Measurements from ENCODE around the gene FAM111B.
A peak's percentile ranks its signal among the peaks of the same experiment; 100 is the strongest.
"Not testable (repeated sequence)": the region's sequence is repeated elsewhere in the genome, so short reads cannot be mapped to it uniquely, and the experiment has no call there.

Gene FAM111B

DNA sequence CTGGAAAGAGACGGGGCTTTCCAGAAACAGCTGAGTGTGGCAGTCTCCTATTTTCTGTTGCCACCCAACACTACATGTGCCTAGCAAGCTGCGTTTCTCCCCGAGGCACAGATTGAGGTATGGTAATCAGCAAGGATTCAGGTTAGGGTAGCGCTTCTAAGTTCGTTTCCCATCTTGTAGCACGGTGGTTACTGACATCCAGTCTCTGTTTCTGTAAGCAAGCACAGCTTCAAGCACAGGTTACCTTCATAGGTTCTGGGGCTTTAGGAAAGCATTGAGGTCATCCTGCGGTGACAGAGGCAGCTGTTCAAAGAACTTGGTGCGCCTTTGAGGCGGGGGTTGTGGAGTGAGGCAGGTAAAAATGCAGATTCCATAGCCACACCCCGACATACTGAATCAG is 684 bp downstream of the FAM111B start:
- not testable (repeated sequence) for DNase-seq

DNA sequence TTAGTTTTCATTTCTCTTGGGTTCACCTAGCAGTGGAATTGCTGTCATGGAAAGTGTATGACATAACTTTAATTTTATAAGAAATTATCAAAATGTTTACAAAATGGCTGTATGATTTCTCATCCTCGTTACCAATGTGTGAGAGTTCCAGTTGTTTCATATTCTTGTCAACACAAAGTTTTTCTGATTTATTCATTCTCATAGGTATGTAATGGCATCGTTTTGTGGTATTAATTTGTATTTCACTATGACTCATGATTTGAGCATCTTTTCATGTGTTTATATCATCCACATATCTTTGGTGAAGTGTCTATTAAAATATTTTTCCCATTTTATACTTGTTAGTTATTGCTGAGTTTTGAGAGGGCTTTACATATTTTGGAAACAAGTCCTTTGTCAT is 5.5 kb downstream of the FAM111B start:
- no peak for DNase-seq

DNA sequence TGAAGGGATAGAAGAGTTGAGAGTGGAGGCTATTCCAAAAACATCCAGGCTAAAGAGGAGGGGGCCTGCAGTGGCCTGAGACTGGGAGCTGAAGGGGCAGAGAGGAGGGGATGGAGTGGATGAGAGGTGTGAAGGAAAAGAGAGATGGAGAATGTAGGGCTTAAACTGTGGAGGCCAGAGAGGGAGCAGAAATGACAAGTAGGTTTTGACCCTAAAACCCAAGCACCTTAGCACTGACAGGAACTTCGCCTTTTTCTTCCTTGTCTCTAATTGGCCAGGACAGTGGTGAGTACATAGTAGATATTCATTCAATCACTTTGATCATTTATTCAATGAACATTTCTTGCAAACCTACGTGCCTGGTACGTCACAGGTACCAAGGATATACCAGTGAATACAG is 7.3 kb downstream of the FAM111B start:
- DNase-seq: no peak

DNA sequence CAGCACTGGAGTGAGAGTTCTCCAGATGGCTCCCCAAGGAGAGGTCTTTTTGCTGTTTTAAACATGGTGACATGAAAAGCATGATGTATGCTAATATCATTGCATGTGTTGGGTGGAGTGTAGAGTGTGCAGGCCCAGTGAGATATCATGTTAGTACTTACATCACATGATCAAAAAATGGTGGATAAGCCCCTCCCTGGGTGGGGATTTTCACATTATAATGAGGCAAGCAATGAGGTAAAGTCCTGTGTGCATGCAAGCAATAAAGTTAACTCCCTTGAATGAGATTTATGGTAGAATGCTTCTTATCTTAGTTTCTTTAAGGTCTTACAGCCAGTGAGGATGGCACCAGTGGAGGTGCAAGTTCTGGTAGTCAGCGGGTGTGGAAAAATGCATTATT is 8.5 kb downstream of the FAM111B start:
- DNase-seq: no peak

DNA sequence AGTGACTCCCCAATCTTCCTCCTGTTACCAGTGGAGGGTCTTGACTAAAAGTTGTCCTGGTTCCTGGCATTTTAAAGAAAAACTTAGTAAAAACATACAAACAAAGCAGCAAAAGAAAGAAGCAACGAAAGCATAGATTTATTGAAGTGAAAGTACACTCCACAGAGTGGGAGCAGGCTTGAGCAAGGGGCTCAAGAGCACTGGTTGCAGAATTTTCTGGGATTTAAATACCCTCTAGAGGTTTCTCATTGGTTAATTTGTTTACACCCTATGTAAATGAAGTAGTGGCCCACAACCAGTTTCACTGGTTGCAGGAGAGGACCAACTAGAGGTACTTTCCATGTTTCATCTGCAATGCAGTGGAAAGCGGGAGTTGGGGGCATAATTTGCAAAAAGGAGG is 10.7 kb downstream of the FAM111B start:
- DNase-seq: no peak

DNA sequence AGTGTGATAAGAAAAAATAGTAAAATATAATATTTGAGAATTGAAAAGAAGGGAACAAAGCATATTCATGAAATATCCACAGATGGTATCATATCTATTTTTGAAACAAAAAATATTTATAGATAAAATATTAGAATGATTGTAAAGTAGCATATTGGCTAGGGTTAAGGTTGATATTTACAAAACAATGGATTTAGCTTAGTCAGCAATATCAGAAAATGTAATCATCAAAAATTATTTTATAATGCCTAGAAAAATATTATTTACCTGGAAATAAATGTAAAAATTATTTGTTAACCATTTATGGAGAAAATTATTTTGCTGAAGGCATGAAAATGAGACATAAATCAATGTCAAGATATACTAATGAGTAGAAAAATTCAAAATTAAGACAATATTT is 12.8 kb downstream of the FAM111B start:
- no peak for DNase-seq

DNA sequence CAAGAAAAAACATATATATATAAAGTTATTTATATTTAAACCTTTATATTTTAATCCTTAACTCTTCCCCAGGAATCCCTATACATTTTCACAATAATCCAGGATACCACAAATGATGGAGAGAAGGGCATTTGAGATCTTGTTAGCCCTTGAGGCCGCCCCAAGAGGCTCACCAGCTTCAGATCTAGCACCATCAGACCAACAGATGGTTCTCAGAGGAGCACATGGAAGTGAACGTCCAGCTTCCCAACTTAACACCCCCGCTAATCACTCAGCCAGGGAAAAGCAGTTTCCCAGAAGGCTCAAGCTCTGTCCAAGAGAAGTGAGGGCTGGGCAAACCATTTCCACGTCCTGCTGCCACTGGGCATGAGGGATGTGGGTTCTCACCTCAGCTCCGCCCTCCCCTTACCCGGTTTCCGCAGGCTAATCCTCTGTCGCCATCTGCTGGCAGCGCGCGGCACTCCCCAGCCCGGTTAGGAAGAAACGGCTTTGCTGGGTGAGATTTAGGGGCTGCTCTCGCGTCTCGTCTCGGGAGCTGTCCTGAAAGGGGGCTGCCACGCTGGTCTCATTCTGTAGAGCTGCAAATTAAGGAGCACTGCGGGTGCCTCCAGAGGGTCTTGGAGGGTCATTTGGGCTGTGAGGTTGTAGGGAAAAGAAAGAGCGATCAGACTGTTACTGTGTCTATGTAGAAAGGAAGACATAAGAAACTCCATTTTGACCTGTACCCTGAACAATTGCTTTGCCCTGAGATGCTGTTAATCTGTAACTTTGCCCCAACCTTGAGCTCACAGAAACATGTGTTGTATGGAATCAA is 28.8 kb downstream of the FAM111B start:
- DNase-seq: no peak

DNA sequence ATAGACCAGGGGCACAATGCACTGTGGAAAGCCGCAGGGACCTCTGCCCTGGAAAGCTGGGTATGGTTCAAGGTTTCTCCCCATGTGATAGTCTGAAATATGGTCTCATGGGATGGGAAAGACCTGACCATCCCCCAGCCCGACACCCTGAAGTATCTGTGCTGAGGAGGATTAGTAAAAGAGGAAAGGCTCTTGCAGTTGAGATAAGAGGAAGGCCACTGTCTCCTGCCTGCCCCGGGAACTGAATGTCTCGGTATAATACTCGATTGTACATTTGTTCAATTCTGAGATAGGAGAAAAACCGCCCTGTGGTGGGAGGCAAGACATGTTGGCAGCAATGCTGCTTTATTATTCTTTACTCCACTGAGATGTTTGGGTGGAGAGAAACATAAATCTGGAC is 29.5 kb downstream of the FAM111B start:
- not testable (repeated sequence) for DNase-seq

DNA sequence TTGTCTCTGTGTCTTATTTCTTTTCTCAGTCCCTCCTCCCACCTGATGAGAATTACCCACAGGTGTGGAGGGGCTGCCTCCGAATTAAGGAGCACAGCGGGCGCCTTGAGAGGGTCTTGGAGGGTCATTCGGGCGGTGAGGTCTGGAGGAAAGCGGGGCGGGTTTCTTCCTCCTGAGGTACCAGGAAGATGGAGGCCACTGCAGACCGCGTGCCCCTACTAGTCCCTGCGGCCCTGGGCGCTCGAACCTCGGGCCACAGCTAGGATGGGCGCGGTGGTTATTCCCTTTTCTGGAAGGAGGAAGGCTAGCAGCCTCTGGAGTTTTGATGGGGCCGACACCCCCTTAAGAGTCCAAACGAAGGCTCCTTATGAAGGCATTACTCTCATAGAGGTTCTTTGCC is 30.2 kb downstream of the FAM111B start:
- DNase-seq: no peak

DNA sequence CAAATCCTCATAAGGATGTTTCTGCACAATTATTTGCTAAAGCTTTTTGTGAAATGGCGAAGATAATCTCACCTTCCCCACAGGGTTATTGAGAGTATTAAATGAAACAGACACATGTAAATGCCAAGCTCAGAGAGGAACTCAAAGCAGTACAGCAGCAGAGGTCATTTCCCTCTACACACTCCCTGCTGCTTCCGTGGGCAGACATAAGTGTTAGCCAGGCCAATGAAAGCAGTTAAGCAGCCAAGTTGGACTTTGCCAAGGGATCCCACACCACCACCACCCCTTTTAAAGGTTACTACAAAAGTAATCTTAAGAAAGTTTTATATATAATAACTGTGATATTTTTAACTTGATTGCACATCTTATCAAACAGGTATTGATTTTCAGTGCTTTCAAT is 31.6 kb downstream of the FAM111B start:
- DNase-seq: no peak

DNA sequence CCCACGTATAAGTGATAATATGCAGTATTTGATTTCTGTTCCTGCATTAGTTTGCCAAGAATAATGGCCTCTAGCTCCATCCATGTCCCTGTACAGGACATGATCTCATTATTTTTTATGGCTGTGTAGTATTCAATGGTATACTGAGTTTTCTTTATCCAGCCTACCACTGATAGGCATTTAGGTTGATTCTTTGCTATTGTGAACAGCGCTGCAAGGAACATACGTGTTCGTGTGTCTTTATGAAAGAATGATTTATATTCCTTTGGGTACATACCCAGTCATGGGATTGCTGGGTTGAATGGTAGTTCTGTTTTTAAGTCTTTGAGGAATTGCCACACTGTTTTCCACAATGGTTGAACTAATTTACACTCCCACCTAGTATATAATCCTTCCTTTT is 34.2 kb downstream of the FAM111B start:
- no peak for DNase-seq

DNA sequence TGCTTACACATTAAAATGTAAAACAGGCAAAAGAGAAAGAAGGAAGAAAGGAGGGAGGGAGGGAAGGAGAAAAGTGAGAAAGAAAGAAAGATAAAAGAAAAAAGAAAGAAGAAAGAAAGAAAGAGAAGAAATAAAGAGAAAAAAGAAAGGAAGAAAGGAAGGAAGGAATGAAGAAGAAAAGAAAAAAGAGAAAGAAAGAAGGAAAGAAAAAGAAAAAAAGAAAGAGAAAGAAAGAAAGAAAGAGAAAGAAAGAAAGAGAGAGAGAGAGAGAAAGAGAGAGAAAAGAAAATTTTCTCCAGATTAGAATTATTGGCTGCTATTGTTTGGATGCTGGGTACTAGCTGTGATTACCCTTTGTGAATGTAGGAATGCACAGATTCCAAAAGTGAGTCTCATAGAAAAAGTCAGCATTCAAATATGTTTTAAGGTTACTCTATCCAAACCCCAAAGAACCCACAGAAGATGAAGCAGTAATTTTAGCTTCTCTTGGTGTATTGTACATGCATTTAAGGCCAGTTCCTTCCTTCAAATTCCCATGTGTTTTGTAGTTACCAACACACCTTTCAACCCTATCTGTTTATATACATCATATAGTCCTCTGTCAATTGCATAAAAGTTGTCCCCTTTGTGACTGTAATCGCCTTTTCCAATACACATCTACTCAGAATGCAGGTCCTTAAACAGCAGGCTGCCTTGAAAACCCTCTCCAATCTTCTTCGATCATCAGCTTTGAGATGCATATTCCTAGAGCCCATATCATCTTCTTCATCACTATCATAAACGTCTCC is 34.8 kb downstream of the FAM111B start:
- DNase-seq: no peak

DNA sequence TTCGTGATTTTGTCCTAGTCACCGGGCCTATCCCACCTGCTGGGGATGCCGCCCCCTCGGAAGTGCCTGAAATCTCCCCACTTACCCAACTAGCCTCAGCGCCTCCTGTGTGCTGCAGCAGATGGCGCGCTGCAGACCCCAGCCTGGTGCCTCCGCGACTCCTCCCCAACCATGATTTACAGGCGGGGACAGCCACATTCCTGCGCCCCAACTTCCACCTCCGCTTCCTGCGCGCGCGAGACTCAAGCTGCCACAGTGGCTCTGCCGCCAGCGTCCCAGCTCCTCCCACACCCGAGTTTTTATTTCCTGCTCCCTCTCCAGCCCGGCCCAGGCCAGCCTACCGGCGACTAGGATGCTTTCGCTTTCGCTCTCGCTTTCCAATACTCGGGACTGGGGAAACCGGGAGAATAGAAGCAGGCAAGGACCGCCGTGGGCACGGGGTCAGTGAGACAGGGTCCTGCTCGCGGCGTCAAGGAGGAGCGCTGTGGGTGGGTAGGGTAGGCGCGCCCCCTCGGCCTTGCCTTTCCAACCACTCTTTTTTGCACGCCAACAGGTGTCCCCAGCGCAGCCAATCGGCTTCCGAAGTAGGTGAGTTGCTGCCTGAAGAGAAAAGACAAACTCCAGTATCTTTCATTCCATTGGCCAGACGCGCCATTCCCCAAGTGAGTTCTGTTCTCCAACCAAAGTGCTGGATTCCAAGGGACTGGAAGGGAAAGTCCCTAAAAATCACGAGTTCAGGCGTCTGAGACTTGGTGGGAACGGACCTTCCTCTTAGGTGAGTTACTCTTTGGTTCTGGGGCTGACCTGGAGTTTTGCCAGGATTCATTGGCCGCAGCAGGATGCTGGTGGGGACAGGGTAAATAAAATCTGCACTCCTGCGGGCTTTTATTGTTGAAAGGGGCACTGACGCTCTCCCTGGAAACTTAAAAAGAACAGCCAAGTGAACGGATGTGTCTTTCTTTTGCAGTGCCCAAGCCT is 35.8 kb downstream of the FAM111B start, which contains the start of gene FAM111A:
Gene FAM111A (plus strand): TSS at position 327 of the 978 bp plus-strand sequence. CDS start 6,017 bp downstream, outside the sequence.
- DNase-seq: peak; percentile 94

DNA sequence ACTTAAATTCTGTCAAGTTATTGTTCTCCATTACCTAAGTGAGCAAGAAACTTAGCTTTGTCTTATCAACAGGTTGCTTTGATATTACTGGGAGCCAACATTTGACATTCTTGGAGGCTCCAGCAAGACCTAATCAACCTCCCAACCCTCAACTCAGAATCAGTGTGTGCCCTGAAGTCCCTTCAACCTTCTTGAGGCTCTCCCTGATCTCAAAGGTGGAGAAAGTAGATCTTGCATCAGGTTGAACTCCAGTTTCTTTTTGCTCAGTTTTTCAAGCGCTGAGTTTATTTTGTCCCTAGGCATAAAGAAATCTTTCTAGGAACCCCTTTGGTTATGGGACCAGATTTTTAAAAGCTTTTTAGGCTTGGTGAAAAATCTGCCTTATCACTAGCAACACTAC is 37.1 kb downstream of the FAM111B start:
- peak; percentile 16 for DNase-seq

DNA sequence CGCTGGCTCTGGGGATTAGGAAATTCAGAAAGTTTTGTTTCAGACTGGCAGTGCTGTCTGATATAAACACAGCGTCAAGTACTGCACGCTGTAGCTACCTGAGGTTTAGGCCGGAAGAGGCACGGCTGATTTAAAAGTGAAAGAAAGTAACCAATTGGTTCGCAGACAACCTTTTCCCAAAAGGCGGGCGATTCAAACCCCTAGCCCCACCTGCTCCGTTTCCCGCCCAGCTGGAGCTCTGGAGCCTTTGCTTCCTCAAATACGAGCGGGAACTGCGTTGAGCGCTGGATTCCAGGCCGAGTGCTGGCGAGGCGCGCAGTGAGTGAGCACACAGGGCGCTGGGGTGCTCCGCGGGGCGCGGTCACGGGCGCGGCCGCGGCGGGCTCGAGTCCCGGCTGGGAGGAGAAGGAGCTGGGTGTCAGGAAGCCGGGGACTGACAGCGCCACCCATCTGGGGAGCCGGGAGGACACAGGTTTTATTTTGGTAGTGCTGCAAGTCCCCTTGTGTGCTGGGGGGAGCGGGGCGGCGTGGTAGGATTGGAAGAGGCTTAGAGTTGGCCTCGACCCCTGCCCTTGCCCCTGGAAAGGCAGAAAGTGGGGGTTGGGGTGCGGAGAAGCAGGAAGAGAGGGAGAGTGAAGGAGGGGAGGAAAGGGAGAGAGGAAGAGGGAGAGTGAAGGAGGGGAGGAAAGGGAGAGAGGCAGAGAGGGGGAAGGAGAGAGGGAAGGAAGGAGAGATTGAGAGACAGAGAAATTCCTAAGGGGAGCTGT is 37.7 kb downstream of the FAM111B start:
- DNase-seq: peak; percentile 95

DNA sequence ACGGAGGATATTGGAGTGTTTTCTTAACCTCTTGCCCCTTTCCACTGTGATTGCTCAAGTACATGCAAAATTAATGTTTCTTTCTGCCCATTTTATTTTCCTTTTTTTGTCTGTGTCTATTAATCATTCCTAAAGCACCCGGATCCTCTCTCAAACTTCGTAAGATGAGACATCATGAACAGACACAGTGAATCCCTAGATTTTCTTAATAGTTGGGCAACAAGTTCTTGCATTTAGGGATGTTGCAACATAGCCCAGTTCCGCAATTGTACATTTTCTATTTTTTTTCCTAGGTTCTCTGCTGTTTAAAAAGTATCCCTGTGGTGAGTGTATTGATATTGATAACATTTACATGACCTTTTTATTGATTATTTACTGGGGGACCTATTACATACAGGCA is 38.5 kb downstream of the FAM111B start:
- DNase-seq: no peak

DNA sequence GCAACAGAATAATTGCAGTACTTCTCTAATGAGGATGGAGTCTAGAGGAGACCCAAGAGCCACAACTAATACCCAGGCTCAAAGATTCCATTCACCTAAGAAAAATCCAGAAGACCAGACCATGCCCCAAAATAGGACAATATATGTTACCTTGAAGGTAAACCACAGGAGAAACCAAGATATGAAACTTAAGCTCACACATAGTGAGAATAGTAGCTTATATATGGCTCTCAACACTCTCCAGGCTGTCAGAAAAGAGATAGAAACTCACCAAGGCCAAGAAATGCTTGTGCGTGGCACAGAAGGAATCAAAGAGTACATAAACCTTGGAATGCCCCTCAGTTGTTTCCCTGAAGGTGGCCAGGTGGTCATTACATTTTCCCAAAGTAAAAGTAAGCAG is 44.7 kb downstream of the FAM111B start:
- no peak for DNase-seq

DNA sequence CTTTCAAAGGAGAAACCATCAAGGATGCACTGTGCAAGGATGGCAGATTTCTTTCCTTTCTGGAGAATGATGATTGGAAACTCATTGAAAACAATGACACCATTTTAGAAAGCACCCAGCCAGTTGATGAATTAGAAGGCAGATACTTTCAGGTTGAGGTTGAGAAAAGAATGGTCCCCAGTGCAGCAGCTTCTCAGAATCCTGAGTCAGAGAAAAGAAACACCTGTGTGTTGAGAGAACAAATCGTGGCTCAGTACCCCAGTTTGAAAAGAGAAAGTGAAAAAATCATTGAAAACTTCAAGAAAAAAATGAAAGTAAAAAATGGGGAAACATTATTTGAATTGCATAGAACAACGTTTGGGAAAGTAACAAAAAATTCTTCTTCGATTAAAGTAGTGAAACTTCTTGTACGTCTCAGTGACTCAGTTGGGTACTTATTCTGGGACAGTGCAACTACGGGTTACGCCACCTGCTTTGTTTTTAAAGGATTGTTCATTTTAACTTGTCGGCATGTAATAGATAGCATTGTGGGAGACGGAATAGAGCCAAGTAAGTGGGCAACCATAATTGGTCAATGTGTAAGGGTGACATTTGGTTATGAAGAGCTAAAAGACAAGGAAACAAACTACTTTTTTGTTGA is 45.4 kb downstream of the FAM111B start:
- DNase-seq: no peak

DNA sequence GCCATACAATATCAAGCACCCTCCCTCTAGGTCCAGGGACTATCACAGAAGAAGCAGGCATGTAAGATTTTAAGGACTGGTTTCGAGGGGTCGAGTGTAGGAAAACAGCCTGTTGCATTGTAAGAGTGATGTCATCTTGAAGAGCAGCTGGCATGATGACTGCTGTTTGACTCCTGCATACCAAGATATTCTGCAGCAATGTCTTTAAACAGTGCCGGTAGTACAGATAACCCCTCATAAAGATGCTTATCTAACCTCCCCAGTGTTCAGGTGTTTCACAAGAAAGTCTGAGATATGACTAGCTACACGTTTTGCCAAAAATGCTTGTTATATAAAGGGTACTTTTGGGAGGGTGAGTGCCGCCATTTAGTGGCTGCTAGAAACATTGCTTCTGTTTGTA is 47.6 kb downstream of the FAM111B start:
- DNase-seq: no peak

DNA sequence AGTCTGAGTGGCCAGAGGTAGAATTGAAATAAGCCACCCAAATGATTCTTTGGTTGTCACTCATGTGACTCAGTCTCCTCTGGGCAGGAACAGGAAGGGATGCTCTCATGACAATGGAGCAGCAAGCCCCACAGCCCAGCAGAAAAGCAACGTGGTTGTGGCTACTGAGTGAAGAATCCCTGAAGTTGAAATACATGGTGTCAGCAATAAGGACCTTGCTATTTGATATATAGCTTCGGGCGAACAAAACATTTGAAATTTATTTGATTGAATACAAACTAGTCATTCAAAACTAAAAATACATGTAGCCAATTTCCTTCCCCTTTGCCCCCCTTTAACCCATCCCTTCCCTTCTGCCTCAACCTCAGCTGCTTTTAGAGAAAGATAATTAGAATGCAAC is 50.4 kb downstream of the FAM111B start:
- no peak for DNase-seq

DNA sequence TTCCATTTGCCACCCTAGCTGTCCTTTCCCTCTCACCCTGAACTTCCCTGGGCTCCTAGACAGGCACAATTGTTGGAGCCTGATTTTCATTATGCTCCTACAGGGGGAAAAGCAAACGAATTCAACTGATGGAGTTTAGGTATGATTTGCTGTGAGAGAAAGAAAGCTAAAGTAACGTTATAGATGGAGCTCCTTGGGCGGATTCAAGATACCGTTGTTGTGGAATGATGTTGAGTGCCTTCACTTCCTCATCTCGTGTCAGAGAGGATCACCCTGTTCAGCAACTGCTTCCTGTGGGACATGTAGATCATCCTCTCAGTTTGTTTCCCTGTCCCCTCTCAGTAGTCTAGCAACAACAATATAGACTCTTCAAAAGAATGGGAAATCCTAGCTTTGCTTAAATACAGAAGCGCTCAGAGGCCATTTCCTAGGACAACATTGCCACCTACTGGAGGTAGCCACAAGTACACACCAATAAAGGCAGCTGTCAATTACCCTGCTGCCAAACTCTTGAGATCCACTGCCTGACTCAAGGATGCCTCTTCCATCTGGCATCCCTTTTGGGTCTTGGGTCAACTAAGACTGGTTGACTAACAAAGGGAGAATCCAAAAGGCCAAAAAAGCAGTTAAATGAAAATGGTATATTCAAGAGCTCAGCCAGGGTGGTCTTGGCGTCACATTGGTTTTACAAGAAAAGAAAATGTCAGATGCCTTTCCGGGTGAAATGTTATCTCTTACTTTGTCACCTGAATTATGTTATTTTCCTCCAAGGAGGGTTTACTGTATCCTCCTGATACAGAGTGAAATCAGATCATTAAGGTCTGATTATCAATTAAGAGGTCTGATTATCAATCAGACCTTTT is 51.4 kb downstream of the FAM111B start:
- DNase-seq: peak; percentile 41
